ENCODE data around the gene SMTNL2. TPM values are rescaled to one million over a fixed set of nuclear protein-coding genes. Genes with fewer than 3 reads are reported as not detected.
A peak's percentile ranks its signal among the peaks of the same experiment; 100 is the strongest.
"Not testable (repeated sequence)": the region's sequence is repeated elsewhere in the genome, so short reads cannot be mapped to it uniquely, and the experiment has no call there.

The SMTNL2 gene
- total RNA-seq, 1 donor from 2014 or later, result 8.6 TPM

DNA sequence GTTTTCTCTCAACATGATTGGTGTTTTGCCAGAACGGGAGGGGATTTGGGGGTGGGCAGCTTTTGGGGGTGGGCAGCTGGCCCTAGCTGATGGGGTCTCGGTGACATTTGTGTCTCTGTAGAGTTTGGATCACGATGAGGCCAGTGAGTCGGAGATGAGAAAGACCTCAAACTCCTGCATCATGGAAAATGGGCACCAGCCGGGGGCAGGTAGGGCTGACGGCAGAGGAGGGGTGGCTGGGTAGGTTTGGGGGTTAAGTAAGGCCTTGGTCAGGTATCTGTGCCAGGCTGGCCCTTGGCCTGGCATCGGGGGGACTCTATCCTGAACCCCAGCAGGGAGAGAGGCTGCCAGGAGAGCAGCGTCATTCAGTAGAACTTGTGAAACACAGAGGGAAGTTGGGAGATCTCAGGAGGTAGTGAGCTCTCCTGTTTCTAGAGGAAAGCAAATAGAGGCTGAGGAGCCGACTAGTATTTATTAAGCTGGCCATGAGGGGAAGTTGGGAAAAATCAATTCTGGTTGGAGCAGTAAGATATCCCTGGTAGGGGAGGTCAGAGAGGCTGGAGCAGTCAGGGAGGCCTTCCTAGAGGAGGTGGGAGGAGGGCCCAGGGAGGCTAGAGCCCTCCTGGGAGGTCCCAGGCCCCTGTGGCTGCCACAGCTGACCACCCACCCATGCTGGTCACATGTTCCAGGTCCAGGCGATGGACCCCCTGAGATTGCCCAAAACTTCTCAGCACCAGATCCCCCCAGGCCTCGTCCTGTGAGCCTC lies 8.1 kb downstream of the SMTNL2 start:
- Mint-ChIP-seq H3K27me3 (peaks cover 12% of the 10 kb centered on the region), H3K27ac (no peak overlapping the region), H3K4me1 (ENCODE audit: low read depth) (peaks cover 23% of the 10 kb centered on the region), H3K36me3 (ENCODE audit: insufficient read depth) (no peaks in the 10 kb centered on the region), H3K9me3 (ENCODE audit: low read depth) (no peaks in the 10 kb centered on the region), H3K4me3 (ENCODE audit: low read depth) (no peak overlapping the region)
- no peak for DNase-seq (ENCODE audit: low spot score, unreplicated experiment)
- TF ChIP-seq, protein P1, sequence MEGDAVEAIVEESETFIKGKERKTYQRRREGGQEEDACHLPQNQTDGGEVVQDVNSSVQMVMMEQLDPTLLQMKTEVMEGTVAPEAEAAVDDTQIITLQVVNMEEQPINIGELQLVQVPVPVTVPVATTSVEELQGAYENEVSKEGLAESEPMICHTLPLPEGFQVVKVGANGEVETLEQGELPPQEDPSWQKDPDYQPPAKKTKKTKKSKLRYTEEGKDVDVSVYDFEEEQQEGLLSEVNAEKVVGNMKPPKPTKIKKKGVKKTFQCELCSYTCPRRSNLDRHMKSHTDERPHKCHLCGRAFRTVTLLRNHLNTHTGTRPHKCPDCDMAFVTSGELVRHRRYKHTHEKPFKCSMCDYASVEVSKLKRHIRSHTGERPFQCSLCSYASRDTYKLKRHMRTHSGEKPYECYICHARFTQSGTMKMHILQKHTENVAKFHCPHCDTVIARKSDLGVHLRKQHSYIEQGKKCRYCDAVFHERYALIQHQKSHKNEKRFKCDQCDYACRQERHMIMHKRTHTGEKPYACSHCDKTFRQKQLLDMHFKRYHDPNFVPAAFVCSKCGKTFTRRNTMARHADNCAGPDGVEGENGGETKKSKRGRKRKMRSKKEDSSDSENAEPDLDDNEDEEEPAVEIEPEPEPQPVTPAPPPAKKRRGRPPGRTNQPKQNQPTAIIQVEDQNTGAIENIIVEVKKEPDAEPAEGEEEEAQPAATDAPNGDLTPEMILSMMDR (IDR thresholded peaks at IDR 0.05; ENCODE audit: unreplicated experiment), result no peak

DNA sequence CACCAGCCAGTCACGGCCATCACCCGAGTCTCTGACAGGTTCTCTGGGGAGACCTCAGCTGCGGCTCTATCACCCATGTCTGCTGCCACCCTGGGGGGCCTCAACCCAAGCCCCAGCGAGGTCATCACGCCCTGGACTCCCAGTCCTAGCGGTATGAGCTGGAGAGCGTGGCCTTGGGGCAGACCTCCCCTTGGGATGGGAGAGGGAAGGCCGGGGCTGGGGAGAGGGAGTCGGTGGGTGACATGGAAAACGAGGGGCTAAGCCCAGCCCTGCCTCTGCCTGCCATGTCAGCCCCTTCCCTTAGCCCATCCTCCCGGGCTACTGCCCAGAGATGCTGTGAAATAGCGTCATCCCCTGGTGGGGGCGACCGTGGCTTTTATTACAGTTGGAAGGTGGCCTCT lies 8.7 kb downstream of the SMTNL2 start:
- Mint-ChIP-seq H3K27me3 (peaks cover 17% of the 10 kb centered on the region), H3K27ac (no peak overlapping the region), H3K4me3 (ENCODE audit: low read depth) (no peak overlapping the region), H3K4me1 (ENCODE audit: low read depth) (peaks cover 23% of the 10 kb centered on the region), H3K9me3 (ENCODE audit: low read depth) (no peaks in the 10 kb centered on the region), H3K36me3 (ENCODE audit: insufficient read depth) (peaks cover 2% of the 10 kb centered on the region)
- DNase-seq (ENCODE audit: low spot score, unreplicated experiment), result no peak
- TF ChIP-seq, protein P1 (IDR thresholded peaks at IDR 0.05; ENCODE audit: unreplicated experiment), result no peak

DNA sequence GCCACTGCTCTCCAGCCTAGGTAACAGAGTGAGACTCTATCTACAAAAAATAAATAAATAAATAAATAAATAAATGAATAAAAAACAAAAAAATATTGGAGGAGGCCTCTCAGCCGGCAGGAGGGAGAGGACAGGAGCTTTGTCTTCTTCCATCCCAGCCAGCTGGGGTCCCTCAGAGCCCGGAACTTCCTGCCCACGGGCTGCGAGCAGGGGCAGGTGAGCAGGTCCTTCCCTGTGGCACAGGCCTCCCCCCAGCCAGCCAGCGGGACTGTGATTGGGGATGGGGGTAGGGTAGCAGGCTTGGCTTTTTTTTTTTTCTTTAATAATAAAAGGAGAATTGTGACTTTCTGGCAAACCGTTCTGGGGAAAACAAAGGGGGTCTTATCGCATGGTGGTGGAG lies 10.1 kb downstream of the SMTNL2 start:
- peaks cover 18% of the 10 kb centered on the region for H3K4me1 Mint-ChIP-seq (ENCODE audit: low read depth)
- no peaks in the 10 kb centered on the region for H3K9me3 Mint-ChIP-seq (ENCODE audit: low read depth)
- no peak overlapping the region for H3K4me3 Mint-ChIP-seq (ENCODE audit: low read depth)
- TF ChIP-seq, protein P1 (IDR thresholded peaks at IDR 0.05; ENCODE audit: unreplicated experiment), result no peak
- H3K36me3 Mint-ChIP-seq (ENCODE audit: insufficient read depth), result peaks cover 2% of the 10 kb centered on the region
- H3K27ac Mint-ChIP-seq, result peak overlapping the region; percentile 89
- peaks cover 22% of the 10 kb centered on the region for H3K27me3 Mint-ChIP-seq
- no peak for DNase-seq (ENCODE audit: low spot score, unreplicated experiment)

DNA sequence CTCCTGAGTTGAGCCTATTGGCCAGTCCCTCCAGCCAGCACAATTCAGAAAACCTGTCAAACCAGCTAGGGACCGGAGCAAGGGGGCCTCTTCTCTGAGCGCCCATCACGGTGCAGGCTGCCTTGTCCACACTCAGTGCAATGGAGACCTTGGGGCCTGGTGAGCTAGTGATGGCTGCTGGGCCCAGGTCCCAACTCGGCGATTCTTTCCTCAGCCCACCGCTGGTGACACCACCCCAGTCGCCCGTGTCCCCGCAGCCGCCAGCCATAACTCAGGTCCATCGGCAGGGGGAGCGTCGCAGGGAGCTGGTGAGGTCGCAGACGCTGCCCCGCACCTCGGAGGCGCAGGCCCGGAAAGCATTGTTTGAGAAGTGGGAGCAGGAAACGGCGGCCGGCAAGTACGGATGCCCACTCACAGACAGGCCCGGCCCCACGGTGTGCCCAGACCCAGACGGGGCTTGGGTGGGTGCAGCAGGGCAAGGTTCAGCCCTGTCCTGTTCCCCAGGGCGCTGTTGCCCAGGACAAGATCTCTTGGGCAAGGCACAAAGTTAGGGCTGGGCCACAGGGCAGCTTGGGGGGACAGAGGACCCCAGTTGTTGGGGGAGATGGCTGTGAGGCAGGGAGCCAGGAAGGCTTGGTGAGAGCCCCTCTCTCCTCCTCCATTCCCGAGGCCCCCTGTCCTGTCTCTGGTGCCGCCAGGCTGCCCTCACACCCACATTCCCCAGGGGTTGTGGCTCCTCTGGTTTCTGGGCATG lies 10.8 kb downstream of the SMTNL2 start:
- Mint-ChIP-seq H3K27me3 (peaks cover 26% of the 10 kb centered on the region), H3K9me3 (ENCODE audit: low read depth) (no peaks in the 10 kb centered on the region), H3K27ac (peak overlapping the region; percentile 89), H3K36me3 (ENCODE audit: insufficient read depth) (peaks cover 2% of the 10 kb centered on the region), H3K4me1 (ENCODE audit: low read depth) (peaks cover 22% of the 10 kb centered on the region), H3K4me3 (ENCODE audit: low read depth) (peak overlapping the region; percentile 48)
- peak; percentile 46 for DNase-seq (ENCODE audit: low spot score, unreplicated experiment)
- TF ChIP-seq, protein P1 (IDR thresholded peaks at IDR 0.05; ENCODE audit: unreplicated experiment), result peak; percentile 62

DNA sequence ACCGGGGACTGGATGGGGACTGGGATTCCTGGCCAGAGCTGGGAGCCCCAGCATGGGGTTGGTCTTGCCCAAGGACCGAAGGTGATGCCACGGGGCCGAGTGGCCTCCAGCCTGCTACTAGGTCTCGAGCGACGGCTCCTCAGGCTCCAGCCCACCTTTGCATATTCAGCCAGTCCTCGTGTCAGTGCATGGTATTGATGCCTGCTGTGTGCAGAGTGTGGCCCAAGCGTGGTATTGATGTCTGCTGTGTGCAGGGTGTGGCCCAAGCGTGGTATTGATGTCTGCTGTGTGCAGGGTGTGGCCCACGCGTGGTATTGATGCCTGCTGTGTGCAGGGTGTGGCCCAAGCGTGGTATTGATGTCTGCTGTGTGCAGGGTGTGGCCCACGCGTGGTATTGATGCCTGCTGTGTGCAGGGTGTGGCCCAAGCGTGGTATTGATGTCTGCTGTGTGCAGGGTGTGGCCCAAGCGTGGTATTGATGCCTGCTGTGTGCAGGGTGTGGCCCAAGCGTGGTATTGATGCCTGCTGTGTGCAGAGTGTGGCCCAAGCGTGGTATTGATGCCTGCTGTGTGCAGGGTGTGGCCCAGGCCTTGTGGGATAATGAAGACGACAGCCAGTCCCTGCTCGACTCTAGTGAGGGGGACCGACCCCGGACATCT lies 11.5 kb downstream of the SMTNL2 start:
- H3K9me3 Mint-ChIP-seq (ENCODE audit: low read depth); H3K36me3 Mint-ChIP-seq (ENCODE audit: insufficient read depth); H3K4me3 Mint-ChIP-seq (ENCODE audit: low read depth); H3K27ac Mint-ChIP-seq; DNase-seq (ENCODE audit: low spot score, unreplicated experiment): not testable (repeated sequence)
- Mint-ChIP-seq H3K4me1 (ENCODE audit: low read depth) (peaks cover 28% of the 10 kb centered on the region), H3K27me3 (peaks cover 20% of the 10 kb centered on the region)
